PC-3 (cell line): ENCODE data around the gene ZNF516.

Experiments used
- EZH2 ChIP-seq: fragments of 300-600 bp; sonication (generic); IDR thresholded peaks from one replicate; pipeline ENCODE4 v1.6.1; 2017; ENCODE audit warnings: antibody characterized with exemption, mild to moderate bottlenecking, low read length; ENCODE audit not compliant: unreplicated experiment
- TF ChIP-seq, protein P1 (sequence below): fragments of 300-600 bp; sonication (generic); conservative IDR thresholded peaks from 2 replicates; pipeline ENCODE4 v1.5.1; 2017; ENCODE audit warnings: antibody characterized with exemption, low read depth, mild to moderate bottlenecking, low read length

DNA sequence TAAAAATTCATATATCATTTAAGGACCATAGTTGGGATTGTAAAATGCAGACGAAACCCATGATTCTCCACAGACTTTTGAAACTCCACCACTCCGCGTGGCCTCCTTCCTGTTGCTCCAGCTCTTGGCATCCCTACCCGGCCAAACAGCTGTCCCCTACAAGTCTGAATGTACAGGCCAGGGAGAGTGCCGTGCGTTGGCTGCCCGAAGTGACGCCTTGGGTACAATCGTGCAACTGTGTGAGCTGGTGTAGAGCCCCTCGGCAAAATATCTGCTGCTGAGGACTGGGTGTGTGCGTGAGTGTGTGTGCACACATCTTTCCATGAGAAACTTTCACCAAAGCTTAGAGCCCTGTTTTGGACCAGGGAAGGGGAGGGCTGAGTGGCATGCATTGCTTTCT is 43.8 kb upstream of the ZNF516 start:
- no peak for TF ChIP-seq EZH2
- TF ChIP-seq, protein P1, sequence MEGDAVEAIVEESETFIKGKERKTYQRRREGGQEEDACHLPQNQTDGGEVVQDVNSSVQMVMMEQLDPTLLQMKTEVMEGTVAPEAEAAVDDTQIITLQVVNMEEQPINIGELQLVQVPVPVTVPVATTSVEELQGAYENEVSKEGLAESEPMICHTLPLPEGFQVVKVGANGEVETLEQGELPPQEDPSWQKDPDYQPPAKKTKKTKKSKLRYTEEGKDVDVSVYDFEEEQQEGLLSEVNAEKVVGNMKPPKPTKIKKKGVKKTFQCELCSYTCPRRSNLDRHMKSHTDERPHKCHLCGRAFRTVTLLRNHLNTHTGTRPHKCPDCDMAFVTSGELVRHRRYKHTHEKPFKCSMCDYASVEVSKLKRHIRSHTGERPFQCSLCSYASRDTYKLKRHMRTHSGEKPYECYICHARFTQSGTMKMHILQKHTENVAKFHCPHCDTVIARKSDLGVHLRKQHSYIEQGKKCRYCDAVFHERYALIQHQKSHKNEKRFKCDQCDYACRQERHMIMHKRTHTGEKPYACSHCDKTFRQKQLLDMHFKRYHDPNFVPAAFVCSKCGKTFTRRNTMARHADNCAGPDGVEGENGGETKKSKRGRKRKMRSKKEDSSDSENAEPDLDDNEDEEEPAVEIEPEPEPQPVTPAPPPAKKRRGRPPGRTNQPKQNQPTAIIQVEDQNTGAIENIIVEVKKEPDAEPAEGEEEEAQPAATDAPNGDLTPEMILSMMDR, result no peak
